Muscle layer of colon (tissue), 2 donors: Measurements from ENCODE around the gene CAP1.

ENCODE experiments used
- H3K27ac ChIP-seq: one replicate; pipeline ENCODE4 v1.7.0; 2013; ENCODE audit warnings: low read depth, mild to moderate bottlenecking, low read length, moderate library complexity
- H3K27me3 ChIP-seq, 2 donors: one replicate each; pipeline ENCODE4 v1.7.0; 2013; ENCODE audit warnings: low read length in 2 of 2, mild to moderate bottlenecking in 2 of 2; ENCODE audit not compliant: insufficient read depth in 2 of 2, control insufficient read depth in 1 of 2
- H3K36me3 ChIP-seq: one replicate; pipeline ENCODE4 v1.7.0; 2013; ENCODE audit warnings: mild to moderate bottlenecking, low read length; ENCODE audit not compliant: insufficient read depth
- H3K4me1 ChIP-seq: one replicate; pipeline ENCODE4 v1.7.0; 2013; ENCODE audit warnings: mild to moderate bottlenecking, low read length; ENCODE audit not compliant: insufficient read depth
- H3K4me3 ChIP-seq, 2 donors: one replicate each; pipeline ENCODE4 v1.7.0; 2013; ENCODE audit warnings: low read length in 2 of 2, low read depth in 1 of 2, mild to moderate bottlenecking in 1 of 2, moderate library complexity in 1 of 2
- H3K9ac ChIP-seq: one replicate; pipeline ENCODE4 v1.7.0; 2013; ENCODE audit warnings: low read length
- H3K9me3 ChIP-seq: one replicate; pipeline ENCODE4 v1.7.0; 2013; ENCODE audit warnings: mild to moderate bottlenecking, low read length
- donor health status: abdominal sarcoma.
- donor health status: Adenocarcinoma of cecum.

Gene CAP1

GRCh38 chr1:40120128-40120527, 79.6 kb downstream of the CAP1 start:
- Histone ChIP-seq H3K4me3 (no peak overlapping the region), H3K9ac (no peak overlapping the region), H3K4me1 (no peaks in the 10 kb centered on the region), H3K9me3 (no peaks in the 10 kb centered on the region), H3K27me3 (no peaks in the 10 kb centered on the region), H3K27ac (no peak overlapping the region), H3K36me3 (no peaks in the 10 kb centered on the region)
